ENCODE data around the gene KIAA1549. TPM values are rescaled to one million over a fixed set of nuclear protein-coding genes. Genes with fewer than 3 reads are reported as not detected.

The KIAA1549 gene
- total and polyA plus RNA-seq, 7 donors: 0.46 to 4.4 (median 1.4) TPM

DNA sequence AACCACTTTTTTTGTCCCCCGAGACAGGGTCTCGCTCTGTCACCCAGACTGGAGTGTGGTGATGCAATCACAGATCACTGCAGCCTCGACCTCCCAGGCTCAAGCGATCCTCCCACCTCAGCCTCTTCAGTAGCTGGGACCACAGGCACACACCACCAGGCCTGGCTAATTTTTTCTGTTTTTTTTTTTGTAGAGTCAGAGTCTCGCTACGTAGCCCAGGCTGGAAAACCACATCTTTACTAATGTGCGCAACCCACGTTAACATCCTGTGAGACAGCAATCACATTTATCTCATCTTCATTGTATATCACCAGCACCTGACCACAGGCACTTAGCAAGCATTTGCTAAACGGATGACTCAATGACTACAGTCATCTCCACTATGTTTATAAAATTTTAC lies 105.4 kb downstream of the KIAA1549 start:
- ATAC-seq (no peak), DNase-seq (no peak)
- Histone ChIP-seq H3K4me1 (no peaks in the 10 kb centered on the region), H3K27me3 (ENCODE audit: insufficient read depth in 3 of 3, low read length in 2 of 3) (no peaks in the 10 kb centered on the region), H3K27ac (no peak overlapping the region), H3K4me3 (no peak overlapping the region), H3K9me3 (no peaks in the 10 kb centered on the region), H3K36me3 (ENCODE audit: insufficient read depth in 1 of 2, low read depth in 1 of 2) (no peaks in the 10 kb centered on the region)
- TF ChIP-seq, protein P1, sequence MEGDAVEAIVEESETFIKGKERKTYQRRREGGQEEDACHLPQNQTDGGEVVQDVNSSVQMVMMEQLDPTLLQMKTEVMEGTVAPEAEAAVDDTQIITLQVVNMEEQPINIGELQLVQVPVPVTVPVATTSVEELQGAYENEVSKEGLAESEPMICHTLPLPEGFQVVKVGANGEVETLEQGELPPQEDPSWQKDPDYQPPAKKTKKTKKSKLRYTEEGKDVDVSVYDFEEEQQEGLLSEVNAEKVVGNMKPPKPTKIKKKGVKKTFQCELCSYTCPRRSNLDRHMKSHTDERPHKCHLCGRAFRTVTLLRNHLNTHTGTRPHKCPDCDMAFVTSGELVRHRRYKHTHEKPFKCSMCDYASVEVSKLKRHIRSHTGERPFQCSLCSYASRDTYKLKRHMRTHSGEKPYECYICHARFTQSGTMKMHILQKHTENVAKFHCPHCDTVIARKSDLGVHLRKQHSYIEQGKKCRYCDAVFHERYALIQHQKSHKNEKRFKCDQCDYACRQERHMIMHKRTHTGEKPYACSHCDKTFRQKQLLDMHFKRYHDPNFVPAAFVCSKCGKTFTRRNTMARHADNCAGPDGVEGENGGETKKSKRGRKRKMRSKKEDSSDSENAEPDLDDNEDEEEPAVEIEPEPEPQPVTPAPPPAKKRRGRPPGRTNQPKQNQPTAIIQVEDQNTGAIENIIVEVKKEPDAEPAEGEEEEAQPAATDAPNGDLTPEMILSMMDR (IDR thresholded peaks at IDR 0.05): no peak
- 92 to 95% (median 93%) methylated on average over 9 of the region's 9 CpGs for WGBS, 3 donors
- intact Hi-C loops (cut with DNase I): no loop called here

GRCh38 chr7:138873220-138873892 lies 107.8 kb downstream of the KIAA1549 start:
- H3K4me1 ChIP-seq: no peaks in the 10 kb centered on the region
- TF ChIP-seq, protein P1 (IDR thresholded peaks at IDR 0.05): no peak
- intact Hi-C loops (cut with DNase I): no loop called here
- no peak for ATAC-seq
- no peaks in the 10 kb centered on the region for H3K9me3 ChIP-seq
- H3K4me3 ChIP-seq: no peak overlapping the region
- no peak overlapping the region for H3K27ac ChIP-seq
- H3K36me3 ChIP-seq (ENCODE audit: insufficient read depth in 1 of 2, low read depth in 1 of 2): peaks cover 0 to 4% of the 10 kb centered on the region in 2 donors
- WGBS, 3 donors: 58 to 71% (median 66%) methylated on average over 5 of the region's 5 CpGs
- H3K27me3 ChIP-seq (ENCODE audit: insufficient read depth in 3 of 3, low read length in 2 of 3): no peaks in the 10 kb centered on the region
- no peak for DNase-seq

DNA sequence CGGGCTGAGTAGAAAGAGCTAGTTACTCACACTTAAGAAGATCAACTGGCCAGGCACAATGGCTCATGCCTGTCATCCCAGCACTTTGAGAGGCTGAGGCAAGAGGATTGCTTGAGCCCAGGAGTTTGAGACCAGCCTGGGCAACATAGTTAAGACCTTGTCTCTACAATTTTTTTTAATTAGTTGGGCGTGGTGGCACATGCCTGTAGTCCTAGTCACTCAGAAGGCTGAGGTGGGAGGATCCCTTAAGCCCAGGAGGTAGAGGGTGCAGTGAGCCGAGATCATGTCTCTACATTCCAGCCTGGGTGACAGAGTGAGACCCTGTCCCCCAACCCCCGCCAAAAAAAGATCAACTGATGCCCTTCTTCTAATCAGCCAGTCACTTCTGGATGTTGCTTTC lies 108.6 kb downstream of the KIAA1549 start:
- no peak for ATAC-seq
- no peaks in the 10 kb centered on the region for H3K9me3 ChIP-seq
- WGBS, 3 donors: 90 to 99% (median 99%) methylated on average over 4 of the region's 4 CpGs

GRCh38 chr7:138871814-138872090 lies 109.4 kb downstream of the KIAA1549 start:
- Histone ChIP-seq H3K27me3 (ENCODE audit: insufficient read depth in 3 of 3, low read length in 2 of 3) (no peaks in the 10 kb centered on the region), H3K27ac (no peak overlapping the region), H3K36me3 (ENCODE audit: insufficient read depth in 1 of 2, low read depth in 1 of 2) (peaks cover 0 to 8% of the 10 kb centered on the region in 2 donors), H3K4me3 (no peak overlapping the region), H3K4me1 (no peaks in the 10 kb centered on the region), H3K9me3 (no peaks in the 10 kb centered on the region)
- DNase-seq (no peak), ATAC-seq (no peak)
- 94 to 97% (median 95%) methylated on average over 5 of the region's 5 CpGs for WGBS, 3 donors
- TF ChIP-seq, protein P1 (IDR thresholded peaks at IDR 0.05): no peak
- intact Hi-C loops (cut with DNase I): no loop called here

More for the DNA sequence above, 108.6 kb downstream of the KIAA1549 start:
- no peaks in the 10 kb centered on the region for H3K4me1 ChIP-seq
- no peak for DNase-seq
- no peak overlapping the region for H3K27ac ChIP-seq
- H3K36me3 ChIP-seq (ENCODE audit: insufficient read depth in 1 of 2, low read depth in 1 of 2): peaks cover 0 to 8% of the 10 kb centered on the region in 2 donors
- intact Hi-C loops (cut with DNase I): no loop called here
- TF ChIP-seq, protein P1 (IDR thresholded peaks at IDR 0.05): no peak
- no peaks in the 10 kb centered on the region for H3K27me3 ChIP-seq (ENCODE audit: insufficient read depth in 3 of 3, low read length in 2 of 3)
- no peak overlapping the region for H3K4me3 ChIP-seq

Measured in psoas muscle (tissue), 8 donors.